ENCODE data around the gene KCNH3.

The KCNH3 gene

GRCh38 chr12:49546481-49546880, 7.7 kb downstream of the KCNH3 start:
- Histone ChIP-seq H3K4me1 (ENCODE audit: insufficient read depth, low read length) (peaks cover 4% of the 10 kb centered on the region), H3K9ac (ENCODE audit: low read depth, low read length) (no peak overlapping the region), H3K9me3 (ENCODE audit: control insufficient read depth, insufficient read depth, low read length) (no peaks in the 10 kb centered on the region), H3K36me3 (ENCODE audit: insufficient read depth, low read length) (no peaks in the 10 kb centered on the region)

GRCh38 chr12:49547090-49547690, 8.4 kb downstream of the KCNH3 start:
- Histone ChIP-seq H3K9ac (ENCODE audit: low read depth, low read length) (no peak overlapping the region), H3K9me3 (ENCODE audit: control insufficient read depth, insufficient read depth, low read length) (no peaks in the 10 kb centered on the region), H3K4me1 (ENCODE audit: insufficient read depth, low read length) (peaks cover 4% of the 10 kb centered on the region), H3K36me3 (ENCODE audit: insufficient read depth, low read length) (no peaks in the 10 kb centered on the region)

- no peaks in the 10 kb centered on the region for H3K36me3 ChIP-seq (ENCODE audit: insufficient read depth, low read length)
- no peaks in the 10 kb centered on the region for H3K9me3 ChIP-seq (ENCODE audit: control insufficient read depth, insufficient read depth, low read length)
- no peak overlapping the region; the same call in 1 of the 2 replicates for H3K9ac ChIP-seq (ENCODE audit: low read depth, low read length)
- peaks cover 4% of the 10 kb centered on the region for H3K4me1 ChIP-seq (ENCODE audit: insufficient read depth, low read length)
Observed at GRCh38 chr12:49548481-49548821, 9.6 kb downstream of the KCNH3 start.

- no peaks in the 10 kb centered on the region for H3K36me3 ChIP-seq (ENCODE audit: insufficient read depth, low read length)
- peak overlapping the region; percentile 29; the same call in 1 of the 2 replicates for H3K9ac ChIP-seq (ENCODE audit: low read depth, low read length)
- peaks cover 4% of the 10 kb centered on the region for H3K4me1 ChIP-seq (ENCODE audit: insufficient read depth, low read length)
- H3K9me3 ChIP-seq (ENCODE audit: control insufficient read depth, insufficient read depth, low read length), result no peaks in the 10 kb centered on the region
Observed at GRCh38 chr12:49548822-49549648, 10.2 kb downstream of the KCNH3 start.

- Histone ChIP-seq H3K9ac (ENCODE audit: low read depth, low read length) (no peak overlapping the region), H3K9me3 (ENCODE audit: control insufficient read depth, insufficient read depth, low read length) (no peaks in the 10 kb centered on the region), H3K4me1 (ENCODE audit: insufficient read depth, low read length) (no peaks in the 10 kb centered on the region), H3K36me3 (ENCODE audit: insufficient read depth, low read length) (no peaks in the 10 kb centered on the region)
Observed at GRCh38 chr12:49549735-49550692, 11.2 kb downstream of the KCNH3 start.

- no peaks in the 10 kb centered on the region for H3K36me3 ChIP-seq (ENCODE audit: insufficient read depth, low read length)
- H3K9me3 ChIP-seq (ENCODE audit: control insufficient read depth, insufficient read depth, low read length), result no peaks in the 10 kb centered on the region
- H3K4me1 ChIP-seq (ENCODE audit: insufficient read depth, low read length), result no peaks in the 10 kb centered on the region
- H3K9ac ChIP-seq (ENCODE audit: low read depth, low read length), result no peak overlapping the region
Observed at GRCh38 chr12:49550693-49551252, 11.9 kb downstream of the KCNH3 start.

GRCh38 chr12:49552014-49552413, 13.2 kb downstream of the KCNH3 start:
- Histone ChIP-seq H3K9me3 (ENCODE audit: control insufficient read depth, insufficient read depth, low read length) (no peaks in the 10 kb centered on the region), H3K4me1 (ENCODE audit: insufficient read depth, low read length) (no peaks in the 10 kb centered on the region), H3K36me3 (ENCODE audit: insufficient read depth, low read length) (no peaks in the 10 kb centered on the region), H3K9ac (ENCODE audit: low read depth, low read length) (no peak overlapping the region)

GRCh38 chr12:49552425-49552824, 13.6 kb downstream of the KCNH3 start:
- Histone ChIP-seq H3K9ac (ENCODE audit: low read depth, low read length) (no peak overlapping the region), H3K36me3 (ENCODE audit: insufficient read depth, low read length) (no peaks in the 10 kb centered on the region), H3K9me3 (ENCODE audit: control insufficient read depth, insufficient read depth, low read length) (no peaks in the 10 kb centered on the region), H3K4me1 (ENCODE audit: insufficient read depth, low read length) (no peaks in the 10 kb centered on the region)

GRCh38 chr12:49552899-49553298, 14.1 kb downstream of the KCNH3 start:
- H3K4me1 ChIP-seq (ENCODE audit: insufficient read depth, low read length), result no peaks in the 10 kb centered on the region
- H3K36me3 ChIP-seq (ENCODE audit: insufficient read depth, low read length), result no peaks in the 10 kb centered on the region
- no peaks in the 10 kb centered on the region for H3K9me3 ChIP-seq (ENCODE audit: control insufficient read depth, insufficient read depth, low read length)
- H3K9ac ChIP-seq (ENCODE audit: low read depth, low read length), result no peak overlapping the region

- Histone ChIP-seq H3K9ac (ENCODE audit: low read depth, low read length) (no peak overlapping the region), H3K4me1 (ENCODE audit: insufficient read depth, low read length) (no peaks in the 10 kb centered on the region), H3K9me3 (ENCODE audit: control insufficient read depth, insufficient read depth, low read length) (no peaks in the 10 kb centered on the region), H3K36me3 (ENCODE audit: insufficient read depth, low read length) (no peaks in the 10 kb centered on the region)
Observed at GRCh38 chr12:49553512-49554088, 14.8 kb downstream of the KCNH3 start.

GRCh38 chr12:49554266-49554665, 15.4 kb downstream of the KCNH3 start:
- no peaks in the 10 kb centered on the region for H3K9me3 ChIP-seq (ENCODE audit: control insufficient read depth, insufficient read depth, low read length)
- no peak overlapping the region for H3K9ac ChIP-seq (ENCODE audit: low read depth, low read length)

GRCh38 chr12:49555631-49556390, 17.0 kb downstream of the KCNH3 start:
- Histone ChIP-seq H3K9me3 (ENCODE audit: control insufficient read depth, insufficient read depth, low read length) (no peaks in the 10 kb centered on the region), H3K4me1 (ENCODE audit: insufficient read depth, low read length) (no peaks in the 10 kb centered on the region), H3K9ac (ENCODE audit: low read depth, low read length) (no peak overlapping the region), H3K36me3 (ENCODE audit: insufficient read depth, low read length) (peaks cover 5% of the 10 kb centered on the region)

More at GRCh38 chr12:49554266-49554665, 15.4 kb downstream of the KCNH3 start:
- Histone ChIP-seq H3K4me1 (ENCODE audit: insufficient read depth, low read length) (no peaks in the 10 kb centered on the region), H3K36me3 (ENCODE audit: insufficient read depth, low read length) (no peaks in the 10 kb centered on the region)

- H3K4me1 ChIP-seq (ENCODE audit: insufficient read depth, low read length), result no peaks in the 10 kb centered on the region
- H3K9me3 ChIP-seq (ENCODE audit: control insufficient read depth, insufficient read depth, low read length), result no peaks in the 10 kb centered on the region
- peaks cover 5% of the 10 kb centered on the region for H3K36me3 ChIP-seq (ENCODE audit: insufficient read depth, low read length)
- H3K9ac ChIP-seq (ENCODE audit: low read depth, low read length), result no peak overlapping the region
Observed at GRCh38 chr12:49556391-49557186, 17.8 kb downstream of the KCNH3 start.
